ENCODE data around the gene AKAP13.
"Not testable (repeated sequence)": the region's sequence is repeated elsewhere in the genome, so short reads cannot be mapped to it uniquely, and the experiment has no call there.

The AKAP13 gene

DNA sequence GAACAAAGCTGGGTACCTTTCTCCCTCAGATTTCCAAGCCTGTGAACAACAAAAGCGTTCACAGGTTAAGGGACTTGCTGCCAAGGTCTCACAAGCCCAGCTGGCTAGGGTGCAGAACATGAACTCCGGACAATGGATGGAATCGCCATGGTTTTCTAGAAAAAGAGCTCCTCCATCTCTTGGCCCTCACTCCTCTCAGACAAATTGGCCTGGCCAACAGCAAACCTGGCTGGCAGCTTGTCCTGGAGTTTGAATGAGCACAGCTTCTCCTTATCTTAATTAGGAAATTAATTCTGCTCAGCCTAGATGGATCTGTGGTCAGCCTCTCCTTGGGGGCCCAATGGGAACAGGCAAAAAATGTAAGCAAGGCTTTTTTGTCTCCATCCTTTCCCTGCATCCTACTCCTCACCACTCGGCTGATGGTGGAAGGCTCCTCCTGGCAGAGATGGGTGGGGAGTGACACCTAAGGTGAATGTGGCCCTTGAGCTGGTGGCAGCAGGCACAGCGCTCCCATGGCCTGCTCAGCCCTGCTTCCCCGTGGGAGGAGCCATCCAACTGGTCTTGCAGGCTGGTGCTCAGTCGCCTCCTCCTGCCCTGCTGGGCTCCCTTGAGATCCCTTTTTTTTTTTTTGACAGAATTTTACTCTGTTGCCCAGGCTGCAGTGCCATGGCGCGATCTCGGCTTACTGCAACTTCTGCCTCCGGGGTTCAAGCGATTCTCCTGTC is 408.5 kb downstream of the AKAP13 start:
- TF ChIP-seq PAX5 (IDR thresholded peaks at IDR 0.05; ENCODE audit: insufficient read depth, low read length, severe bottlenecking) = no peak
- TF ChIP-seq TAF1 (IDR thresholded peaks at IDR 0.05; ENCODE audit: low read depth, low read length) = no peak
- no peak for TF ChIP-seq POU2F2 (IDR thresholded peaks at IDR 0.05; ENCODE audit: low read depth, low read length)
- no peak for TF ChIP-seq POLR2A (IDR thresholded peaks at IDR 0.05; ENCODE audit: low read depth, low read length)
- no peak for TF ChIP-seq SPI1 (IDR thresholded peaks at IDR 0.05; ENCODE audit: low read depth, low read length)
- no peak for TF ChIP-seq POLR2AphosphoS5 (IDR thresholded peaks at IDR 0.05; ENCODE audit: low read depth, low read length)
- DNase-seq (ENCODE audit: insufficient read length, low spot score) = no peak
- FAIRE-seq = no peak

DNA sequence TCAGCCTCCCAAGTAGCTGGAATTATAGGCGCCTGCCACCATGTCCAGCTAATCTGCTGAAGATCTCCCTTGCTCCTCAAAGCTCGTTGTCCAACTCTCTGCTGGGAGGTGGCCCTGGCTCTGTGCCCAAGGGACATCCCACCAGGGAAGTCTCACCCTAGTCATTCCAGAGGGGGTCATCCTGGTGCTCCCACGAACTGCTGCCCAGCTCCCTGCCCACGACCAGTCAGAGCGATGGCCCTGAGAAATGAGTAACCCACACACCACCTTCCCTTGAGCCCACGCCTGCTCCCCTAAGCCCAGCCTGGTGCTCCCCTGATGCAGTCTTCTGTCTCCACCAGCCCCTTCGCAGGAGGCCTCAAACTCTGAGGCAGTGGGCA is 409.1 kb downstream of the AKAP13 start:
- TF ChIP-seq POLR2AphosphoS5 (IDR thresholded peaks at IDR 0.05; ENCODE audit: low read depth, low read length) = no peak
- TF ChIP-seq TAF1 (IDR thresholded peaks at IDR 0.05; ENCODE audit: low read depth, low read length) = no peak
- TF ChIP-seq POLR2A (IDR thresholded peaks at IDR 0.05; ENCODE audit: low read depth, low read length) = no peak
- TF ChIP-seq PAX5 (IDR thresholded peaks at IDR 0.05; ENCODE audit: insufficient read depth, low read length, severe bottlenecking) = no peak
- no peak for TF ChIP-seq POU2F2 (IDR thresholded peaks at IDR 0.05; ENCODE audit: low read depth, low read length)
- TF ChIP-seq SPI1 (IDR thresholded peaks at IDR 0.05; ENCODE audit: low read depth, low read length) = no peak
- DNase-seq (ENCODE audit: insufficient read length, low spot score) (no peak), FAIRE-seq (no peak)

DNA sequence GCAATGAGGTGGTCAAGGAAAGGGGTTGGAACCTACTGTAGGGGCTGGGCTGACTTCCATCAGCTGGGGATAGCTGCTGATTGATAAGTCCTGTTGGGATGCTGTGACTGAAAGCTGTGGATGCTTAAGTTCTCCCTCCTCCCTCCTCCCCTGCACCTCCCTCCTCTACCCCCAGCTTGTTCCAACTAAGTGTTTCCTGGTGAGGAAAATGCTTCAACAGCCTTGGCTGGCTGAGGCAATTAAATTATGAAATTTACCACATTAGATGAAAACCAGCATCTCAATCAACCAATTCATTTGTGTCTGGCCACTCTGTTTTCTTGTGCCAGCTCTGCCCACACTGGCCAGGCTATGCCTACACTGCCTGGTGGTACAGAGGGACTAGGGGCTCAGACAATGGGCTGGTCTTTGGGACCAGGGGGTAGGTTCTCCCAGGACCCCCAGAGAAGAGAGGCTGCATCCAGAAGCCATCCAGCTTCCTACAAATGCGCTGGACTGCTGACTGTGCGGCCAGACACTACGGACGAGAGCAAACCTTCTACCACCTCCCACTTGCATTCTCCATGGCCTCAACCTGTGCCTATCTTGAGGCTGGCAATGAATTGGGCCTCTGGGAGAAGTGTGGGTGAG is 411.8 kb downstream of the AKAP13 start:
- DNase-seq (ENCODE audit: insufficient read length, low spot score) (no peak), FAIRE-seq (no peak)
- TF ChIP-seq POLR2A (IDR thresholded peaks at IDR 0.05; ENCODE audit: low read depth, low read length) (no peak), SPI1 (IDR thresholded peaks at IDR 0.05; ENCODE audit: low read depth, low read length) (no peak), TAF1 (IDR thresholded peaks at IDR 0.05; ENCODE audit: low read depth, low read length) (no peak), POU2F2 (IDR thresholded peaks at IDR 0.05; ENCODE audit: low read depth, low read length) (no peak), POLR2AphosphoS5 (IDR thresholded peaks at IDR 0.05; ENCODE audit: low read depth, low read length) (no peak), PAX5 (IDR thresholded peaks at IDR 0.05; ENCODE audit: insufficient read depth, low read length, severe bottlenecking) (no peak)

DNA sequence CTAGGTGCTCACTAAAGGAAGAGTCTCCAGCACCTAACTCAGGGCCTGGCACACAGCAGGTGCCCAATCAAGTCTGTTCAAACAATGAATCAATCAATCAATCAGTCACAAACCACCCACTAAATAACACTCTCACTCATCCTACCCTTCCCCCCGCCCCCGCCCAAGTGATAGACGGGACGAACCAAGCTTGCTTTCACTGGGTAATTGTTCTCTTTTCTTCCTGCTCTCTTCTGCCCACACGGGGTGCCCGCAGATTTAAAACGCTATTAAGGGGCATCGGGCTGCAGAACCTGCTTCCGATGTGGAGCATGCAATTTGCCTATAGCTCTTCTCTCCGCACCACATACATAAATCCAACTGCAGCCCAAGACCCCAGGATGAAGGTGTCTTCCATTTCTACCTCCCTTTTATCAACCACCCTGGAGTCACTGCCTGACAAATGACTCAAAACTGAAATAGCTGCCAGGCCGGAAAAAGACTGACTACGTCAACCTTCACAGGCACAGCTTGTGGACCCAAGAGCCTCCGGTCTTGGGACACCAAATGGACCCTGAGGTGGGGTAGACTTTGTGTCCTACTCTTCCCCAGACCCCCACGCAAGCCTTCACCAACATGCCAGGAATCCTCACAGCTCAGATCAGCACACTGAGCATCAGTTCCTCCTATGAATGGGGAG is 412.6 kb downstream of the AKAP13 start:
- FAIRE-seq (no peak), DNase-seq (ENCODE audit: insufficient read length, low spot score) (no peak)
- TF ChIP-seq POLR2A (IDR thresholded peaks at IDR 0.05; ENCODE audit: low read depth, low read length) = no peak
- TF ChIP-seq TAF1 (IDR thresholded peaks at IDR 0.05; ENCODE audit: low read depth, low read length) = no peak
- no peak for TF ChIP-seq SPI1 (IDR thresholded peaks at IDR 0.05; ENCODE audit: low read depth, low read length)
- TF ChIP-seq POU2F2 (IDR thresholded peaks at IDR 0.05; ENCODE audit: low read depth, low read length) = no peak
- no peak for TF ChIP-seq POLR2AphosphoS5 (IDR thresholded peaks at IDR 0.05; ENCODE audit: low read depth, low read length)
- TF ChIP-seq PAX5 (IDR thresholded peaks at IDR 0.05; ENCODE audit: insufficient read depth, low read length, severe bottlenecking) = no peak

DNA sequence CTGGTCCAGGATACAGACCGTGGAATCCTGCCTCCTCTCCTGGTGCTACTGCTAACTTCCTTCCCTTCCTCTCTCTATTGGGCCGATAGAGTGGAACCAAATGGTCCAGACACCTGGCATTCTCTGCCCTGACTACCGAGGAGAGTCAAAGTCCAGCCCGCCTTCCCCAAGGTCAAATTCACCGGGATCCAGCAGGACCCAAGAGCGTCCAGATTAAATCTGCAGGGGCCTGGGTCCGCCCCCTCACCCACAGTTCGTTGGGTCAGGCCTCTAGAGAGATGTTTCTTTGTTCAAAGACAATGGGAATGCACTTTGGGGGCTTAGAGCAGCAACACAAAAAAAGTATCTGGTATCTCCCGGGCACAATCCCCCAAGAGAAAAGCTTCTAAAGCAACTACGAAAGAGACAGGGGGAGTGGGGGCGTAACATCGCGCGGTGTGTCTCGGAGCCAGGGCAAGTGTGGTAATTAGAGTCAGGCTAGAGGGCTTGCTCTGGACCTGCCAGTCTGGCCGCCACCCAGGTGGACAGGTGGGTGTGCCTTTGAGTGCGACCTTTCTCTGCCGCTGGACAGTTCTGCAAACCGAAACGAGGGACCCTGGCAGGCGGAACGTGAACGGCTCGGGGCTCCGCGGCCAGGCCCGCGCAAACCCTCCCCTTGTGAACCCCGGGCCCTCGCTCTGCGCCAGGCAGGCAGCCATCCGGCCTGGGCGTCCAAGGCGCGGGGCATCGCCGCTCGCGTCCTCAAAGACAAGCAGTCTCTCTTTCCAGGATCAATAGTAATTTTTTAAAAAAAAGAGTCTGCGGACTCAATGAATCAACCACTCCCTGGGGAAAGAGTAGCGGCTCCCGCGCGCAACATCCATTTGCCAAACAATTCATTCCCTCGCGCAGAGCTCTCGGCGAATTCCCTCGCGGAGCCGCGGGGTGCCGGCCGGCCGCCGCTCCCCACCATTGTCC is 413.5 kb downstream of the AKAP13 start:
- FAIRE-seq (no peak), DNase-seq (ENCODE audit: insufficient read length, low spot score) (no peak)
- TF ChIP-seq SPI1 (IDR thresholded peaks at IDR 0.05; ENCODE audit: low read depth, low read length) = no peak
- no peak for TF ChIP-seq TAF1 (IDR thresholded peaks at IDR 0.05; ENCODE audit: low read depth, low read length)
- no peak for TF ChIP-seq POLR2AphosphoS5 (IDR thresholded peaks at IDR 0.05; ENCODE audit: low read depth, low read length)
- no peak for TF ChIP-seq POLR2A (IDR thresholded peaks at IDR 0.05; ENCODE audit: low read depth, low read length)
- no peak for TF ChIP-seq POU2F2 (IDR thresholded peaks at IDR 0.05; ENCODE audit: low read depth, low read length)
- no peak for TF ChIP-seq PAX5 (IDR thresholded peaks at IDR 0.05; ENCODE audit: insufficient read depth, low read length, severe bottlenecking)

- DNase-seq (ENCODE audit: insufficient read length, low spot score) (peak; percentile 99), FAIRE-seq (peak; percentile 93)
- TF ChIP-seq POLR2AphosphoS5 (IDR thresholded peaks at IDR 0.05; ENCODE audit: low read depth, low read length) = no peak
- 0 out of 2 replicates have a peak, but pooled peaks have one; percentile 28 for TF ChIP-seq TAF1 (IDR thresholded peaks at IDR 0.05; ENCODE audit: low read depth, low read length)
- no peak for TF ChIP-seq PAX5 (IDR thresholded peaks at IDR 0.05; ENCODE audit: insufficient read depth, low read length, severe bottlenecking)
Observed at GRCh38 chr15:85794598-85795336, 414.4 kb downstream of the AKAP13 start, which contains the start of gene KLHL25. TSS of gene KLHL25 (minus strand) at chr15:85794925. CDS start at chr15:85769810, 25,115 bp downstream.

- FAIRE-seq (no peak), DNase-seq (ENCODE audit: insufficient read length, low spot score) (no peak)
- TF ChIP-seq TAF1 (IDR thresholded peaks at IDR 0.05; ENCODE audit: low read depth, low read length) (no peak), SPI1 (IDR thresholded peaks at IDR 0.05; ENCODE audit: low read depth, low read length) (no peak), PAX5 (IDR thresholded peaks at IDR 0.05; ENCODE audit: insufficient read depth, low read length, severe bottlenecking) (no peak), POU2F2 (IDR thresholded peaks at IDR 0.05; ENCODE audit: low read depth, low read length) (no peak), POLR2AphosphoS5 (IDR thresholded peaks at IDR 0.05; ENCODE audit: low read depth, low read length) (no peak), POLR2A (IDR thresholded peaks at IDR 0.05; ENCODE audit: low read depth, low read length) (no peak)
Observed at GRCh38 chr15:85795337-85796305, 415.2 kb downstream of the AKAP13 start.

GRCh38 chr15:85796371-85796770 is 416.0 kb downstream of the AKAP13 start:
- not testable (repeated sequence) for FAIRE-seq; DNase-seq (ENCODE audit: insufficient read length, low spot score)

All from GM12891 (cell line).